Lower leg skin (tissue), 3 donors: Measurements from ENCODE around the gene CASK.

Experiments used
- CTCF ChIP-seq, 3 donors: fragments of 450-650 bp; IDR thresholded peaks; one replicate each; pipeline ENCODE4 v1.5.1; 2016; ENCODE audit warnings: antibody characterized with exemption in 3 of 3, mild to moderate bottlenecking in 3 of 3, moderate library complexity in 2 of 3
- POLR2A ChIP-seq, 2 donors: fragments of 450-650 bp; IDR thresholded peaks; one replicate each; pipeline ENCODE4 v1.6.1; 2016 to 2017; ENCODE audit warnings: antibody characterized with exemption in 2 of 2, mild to moderate bottlenecking in 1 of 2, moderate library complexity in 1 of 2

GRCh38 chrX:41779030-41779564 is 144.3 kb downstream of the CASK start:
- TF ChIP-seq CTCF (IDR thresholded peaks at IDR 0.05), result no peak
- no peak for TF ChIP-seq POLR2A (IDR thresholded peaks at IDR 0.05)
